Measurements from ENCODE around the gene KCNMA1. TPM values are rescaled to one million over a fixed set of nuclear protein-coding genes. Genes with fewer than 3 reads are reported as not detected.

KCNMA1 gene
- total RNA-seq, 1 experiment from 2014 or later = 143 TPM

DNA sequence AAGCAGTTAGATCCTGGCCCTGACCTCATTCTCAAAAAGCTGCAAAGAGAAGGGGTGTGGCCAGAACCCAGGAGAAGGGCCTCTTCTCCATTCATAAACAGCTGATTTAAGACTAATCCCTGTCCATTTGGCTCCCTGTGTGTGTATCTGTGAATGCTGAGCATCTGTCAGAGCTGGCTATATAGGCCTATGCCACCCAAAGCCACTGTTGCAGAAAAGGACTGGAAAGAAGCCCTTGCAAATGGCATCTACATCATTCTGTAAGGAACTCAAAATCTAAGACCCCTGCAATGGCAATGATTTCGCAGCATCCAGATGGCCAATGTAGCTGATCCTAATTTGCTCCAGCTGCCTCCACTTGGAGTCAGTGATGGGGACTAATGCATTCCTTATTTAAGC, 384.5 kb downstream of the KCNMA1 start:
- H3K36me3 ChIP-seq (ENCODE audit: low read depth, low read length) = peaks cover 5% of the 10 kb centered on the region; the same call in 1 of the 2 replicates
- ChIA-PET POLR2A (ENCODE audit: unreplicated experiment) (no interaction called here), CTCF (interaction anchor here (0.5 to 1.3 kb wide), 3 partner anchors 103 to 388 kb away, joined by 3 to 6 read pairs (median 4); no protein-coding TSS in a partner anchor)
- BruUV-seq (replicated peaks) = no TSS peak
- H3K9me2 ChIP-seq (replicated peaks; ENCODE audit: low read length) = no peaks in the 10 kb centered on the region
- no peak for ATAC-seq
- no peak overlapping the region for H3K27ac ChIP-seq (ENCODE audit: low read length)
- no peak for DNase-seq
- no peak overlapping the region for H3K4me2 ChIP-seq (ENCODE audit: low read length)
- no peaks in the 10 kb centered on the region for H3K27me3 ChIP-seq (ENCODE audit: low read length)
- no peaks in the 10 kb centered on the region for H3K9me3 ChIP-seq (ENCODE audit: low read length)
- H3K4me1 ChIP-seq (ENCODE audit: insufficient read depth, low read length) = peaks cover 20% of the 10 kb centered on the region
- no peak overlapping the region for H3K9ac ChIP-seq (ENCODE audit: low read length)
- intact Hi-C loops (cut with micrococcal nuclease) = loop anchor here (5.0 kb wide), 2 partner anchors 259 to 459 kb away; no protein-coding TSS in a partner anchor
- no peak overlapping the region for H2AFZ ChIP-seq (ENCODE audit: low read length)
- no peaks in the 10 kb centered on the region for H3F3A ChIP-seq (ENCODE audit: low read length, unreplicated experiment)
- no peak overlapping the region for H3K4me3 ChIP-seq (ENCODE audit: low read length)
- TF ChIP-seq EZH2 (IDR thresholded peaks at IDR 0.05; ENCODE audit: low read length, unreplicated experiment) = no peak
- H3K79me2 ChIP-seq (ENCODE audit: low read length) = no peaks in the 10 kb centered on the region
- H4K20me1 ChIP-seq (ENCODE audit: low read length) = no peaks in the 10 kb centered on the region

DNA sequence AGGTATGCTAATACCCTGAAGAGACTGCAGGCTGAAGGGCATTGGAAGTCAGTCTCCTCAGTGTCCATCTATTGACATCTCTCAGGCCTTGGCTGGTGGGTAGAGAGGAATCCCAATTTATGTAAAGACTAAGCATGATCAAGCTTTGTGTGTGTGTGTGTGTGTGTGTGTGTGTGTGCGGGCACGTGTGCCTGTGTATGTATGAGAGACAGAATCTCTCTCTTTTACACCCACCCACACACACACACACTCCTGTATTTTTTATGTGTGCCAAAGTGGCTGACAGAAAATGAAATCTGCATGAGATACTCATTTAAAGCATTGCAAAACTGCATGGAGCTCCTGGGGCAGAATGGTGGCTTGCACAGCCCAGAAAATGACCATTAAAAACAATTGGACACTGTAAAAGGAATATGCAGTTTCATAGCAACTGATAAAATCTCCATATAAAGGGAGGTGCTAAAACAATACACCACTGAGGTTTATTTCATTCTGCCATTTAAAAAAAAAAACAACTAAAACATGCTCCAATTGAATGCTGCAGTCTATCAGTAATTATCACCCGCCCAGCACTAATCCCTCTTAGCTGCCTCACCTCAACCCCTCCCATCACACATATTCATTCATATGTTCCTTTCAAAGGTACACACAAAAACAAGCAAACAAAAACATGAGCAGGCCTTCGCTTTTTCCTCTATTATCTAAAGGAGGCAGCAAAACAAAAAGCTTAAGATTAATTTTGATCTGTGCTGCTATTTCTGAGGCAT, 385.0 kb downstream of the KCNMA1 start:
- no peak for DNase-seq
- Histone ChIP-seq H3K4me2 (ENCODE audit: low read length) (no peak overlapping the region), H3K9me3 (ENCODE audit: low read length) (no peaks in the 10 kb centered on the region), H3F3A (ENCODE audit: low read length, unreplicated experiment) (no peaks in the 10 kb centered on the region), H3K79me2 (ENCODE audit: low read length) (no peaks in the 10 kb centered on the region), H3K36me3 (ENCODE audit: low read depth, low read length) (peaks cover 2% of the 10 kb centered on the region; the same call in 1 of the 2 replicates), H2AFZ (ENCODE audit: low read length) (no peak overlapping the region), H3K4me1 (ENCODE audit: insufficient read depth, low read length) (peaks cover 20% of the 10 kb centered on the region), H3K27ac (ENCODE audit: low read length) (no peak overlapping the region), H3K9ac (ENCODE audit: low read length) (no peak overlapping the region), H3K9me2 (replicated peaks; ENCODE audit: low read length) (no peaks in the 10 kb centered on the region), H3K27me3 (ENCODE audit: low read length) (no peaks in the 10 kb centered on the region), H4K20me1 (ENCODE audit: low read length) (no peaks in the 10 kb centered on the region), H3K4me3 (ENCODE audit: low read length) (no peak overlapping the region)
- POLR2A ChIA-PET (ENCODE audit: unreplicated experiment) = interaction anchor here (0.5 kb wide), 1 partner anchor 383 kb away, joined by 4 read pairs; no protein-coding TSS in a partner anchor
- ATAC-seq = no peak
- no TSS peak for BruUV-seq (replicated peaks)
- TF ChIP-seq EZH2phosphoT487 (IDR thresholded peaks at IDR 0.05; ENCODE audit: borderline replicate concordance, low read length) (no peak), EZH2 (IDR thresholded peaks at IDR 0.05; ENCODE audit: low read length, unreplicated experiment) (no peak)
- TF ChIP-seq, protein P1, sequence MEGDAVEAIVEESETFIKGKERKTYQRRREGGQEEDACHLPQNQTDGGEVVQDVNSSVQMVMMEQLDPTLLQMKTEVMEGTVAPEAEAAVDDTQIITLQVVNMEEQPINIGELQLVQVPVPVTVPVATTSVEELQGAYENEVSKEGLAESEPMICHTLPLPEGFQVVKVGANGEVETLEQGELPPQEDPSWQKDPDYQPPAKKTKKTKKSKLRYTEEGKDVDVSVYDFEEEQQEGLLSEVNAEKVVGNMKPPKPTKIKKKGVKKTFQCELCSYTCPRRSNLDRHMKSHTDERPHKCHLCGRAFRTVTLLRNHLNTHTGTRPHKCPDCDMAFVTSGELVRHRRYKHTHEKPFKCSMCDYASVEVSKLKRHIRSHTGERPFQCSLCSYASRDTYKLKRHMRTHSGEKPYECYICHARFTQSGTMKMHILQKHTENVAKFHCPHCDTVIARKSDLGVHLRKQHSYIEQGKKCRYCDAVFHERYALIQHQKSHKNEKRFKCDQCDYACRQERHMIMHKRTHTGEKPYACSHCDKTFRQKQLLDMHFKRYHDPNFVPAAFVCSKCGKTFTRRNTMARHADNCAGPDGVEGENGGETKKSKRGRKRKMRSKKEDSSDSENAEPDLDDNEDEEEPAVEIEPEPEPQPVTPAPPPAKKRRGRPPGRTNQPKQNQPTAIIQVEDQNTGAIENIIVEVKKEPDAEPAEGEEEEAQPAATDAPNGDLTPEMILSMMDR (conservative IDR thresholded peaks at IDR 0.05; ENCODE audit: low read depth, low read length) = no peak
- CTCF ChIA-PET = interaction anchor here (0.5 to 1.3 kb wide), 4 partner anchors 11 to 389 kb away, joined by 3 to 6 read pairs (median 4); no protein-coding TSS in a partner anchor
- intact Hi-C loops (cut with micrococcal nuclease) = loop anchor here (5.0 kb wide), 2 partner anchors 260 to 460 kb away; no protein-coding TSS in a partner anchor

DNA sequence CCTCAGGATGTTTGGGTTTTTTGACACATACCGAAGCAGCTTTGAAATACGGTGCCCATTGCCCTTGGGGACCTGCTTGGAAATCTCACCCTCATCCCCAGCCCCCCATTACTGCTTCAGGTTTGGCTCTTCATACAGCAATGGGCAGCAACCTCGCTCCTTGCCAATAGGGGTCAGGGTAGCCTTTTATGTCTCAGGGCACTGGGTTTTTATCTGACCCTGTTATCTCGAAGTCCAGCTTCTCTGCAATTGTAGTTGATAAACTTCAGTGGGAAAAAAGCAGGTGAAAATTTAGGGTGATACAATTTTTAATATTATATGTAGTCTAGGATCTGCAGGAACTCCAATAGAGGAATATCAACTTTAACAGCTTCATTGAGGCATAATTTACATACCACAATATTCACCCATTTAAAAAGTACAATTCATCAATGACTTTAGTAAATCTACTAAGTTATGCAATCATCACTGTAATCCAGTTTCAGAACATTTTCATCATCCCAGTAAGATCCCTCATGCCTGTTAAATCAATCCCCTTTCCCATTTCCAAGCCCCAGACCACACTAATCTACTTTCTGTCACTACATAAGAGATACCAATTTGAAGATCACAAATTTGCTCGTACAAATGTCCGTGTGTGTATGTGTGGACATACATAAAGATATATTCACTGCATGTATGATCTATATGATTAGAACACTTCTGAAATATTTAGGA, 386.2 kb downstream of the KCNMA1 start:
- DNase-seq (peak; percentile 92), ATAC-seq (peak; percentile 72)
- Histone ChIP-seq H3K9me2 (replicated peaks; ENCODE audit: low read length) (no peaks in the 10 kb centered on the region), H3K27ac (ENCODE audit: low read length) (no peak overlapping the region), H3K79me2 (ENCODE audit: low read length) (no peaks in the 10 kb centered on the region), H3K9ac (ENCODE audit: low read length) (no peak overlapping the region), H3K4me3 (ENCODE audit: low read length) (no peak overlapping the region), H3K9me3 (ENCODE audit: low read length) (no peaks in the 10 kb centered on the region), H3K36me3 (ENCODE audit: low read depth, low read length) (no peaks in the 10 kb centered on the region; the same call in 1 of the 2 replicates), H3K27me3 (ENCODE audit: low read length) (no peaks in the 10 kb centered on the region), H3F3A (ENCODE audit: low read length, unreplicated experiment) (no peaks in the 10 kb centered on the region), H4K20me1 (ENCODE audit: low read length) (no peaks in the 10 kb centered on the region), H3K4me1 (ENCODE audit: insufficient read depth, low read length) (peaks cover 20% of the 10 kb centered on the region), H2AFZ (ENCODE audit: low read length) (no peak overlapping the region), H3K4me2 (ENCODE audit: low read length) (no peak overlapping the region)
- CTCF ChIA-PET = interaction anchor here (0.5 to 2.7 kb wide), 7 partner anchors 78 to 402 kb away, joined by 3 to 20 read pairs (median 5); no protein-coding TSS in a partner anchor
- TF ChIP-seq, protein P1 (conservative IDR thresholded peaks at IDR 0.05; ENCODE audit: low read depth, low read length) = peak; percentile 100
- TF ChIP-seq EZH2 (IDR thresholded peaks at IDR 0.05; ENCODE audit: low read length, unreplicated experiment) = no peak
- POLR2A ChIA-PET (ENCODE audit: unreplicated experiment) = interaction anchor here (0.7 kb wide), 1 partner anchor 86 kb away, joined by 3 read pairs; no protein-coding TSS in a partner anchor
- intact Hi-C loops (cut with micrococcal nuclease) = loop anchor here (1.0 to 5.0 kb wide), 5 partner anchors 77 to 461 kb away; no protein-coding TSS in a partner anchor
- BruUV-seq (replicated peaks) = no TSS peak

Measured in PC-3 (cell line).